ENCODE measurements around the gene PANX3. TPM values are rescaled to one million over a fixed set of nuclear protein-coding genes. Genes with fewer than 3 reads are reported as not detected.
A peak's percentile ranks its signal among the peaks of the same experiment; 100 is the strongest.

The PANX3 gene
- total and polyA plus RNA-seq, 12 donors = not detected

DNA sequence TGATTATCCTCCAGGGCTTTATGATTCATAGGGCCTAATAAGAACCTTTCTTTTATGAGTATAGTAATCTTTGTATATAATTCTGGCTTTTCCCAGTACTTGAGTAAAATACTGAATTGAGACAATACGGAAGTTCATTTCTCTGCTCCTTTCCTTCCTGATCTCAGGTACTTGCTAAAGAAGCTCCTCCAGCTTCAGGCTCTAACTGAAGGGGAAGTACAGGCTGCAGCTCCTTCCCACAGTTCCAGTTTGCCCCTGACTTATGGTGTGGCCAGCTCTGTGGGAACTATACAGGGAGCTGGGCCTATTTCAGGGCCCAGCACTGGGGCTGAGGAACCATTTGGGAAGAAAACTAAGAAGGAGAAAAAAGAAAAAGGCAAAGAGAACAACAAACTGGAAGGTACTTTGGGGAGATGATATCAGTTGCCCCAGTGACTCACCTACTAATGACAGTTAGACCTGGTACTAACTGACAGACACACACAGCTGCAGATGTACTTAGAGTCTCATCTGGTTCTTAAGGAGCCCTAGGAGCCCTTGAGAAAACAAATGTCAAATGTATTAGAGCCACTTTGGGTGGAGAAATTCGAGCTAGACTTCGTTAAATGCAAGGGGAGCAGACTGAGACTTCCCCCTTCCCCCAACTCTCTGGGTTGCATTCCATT is 14.4 kb downstream of the PANX3 start:
- WGBS, 2 donors = 97 to 98% methylated on average over 3 of the region's 3 CpGs
- peaks cover 0 to 65% (median 31%) of the 10 kb centered on the region in 9 donors for H3K36me3 ChIP-seq

GRCh38 chr11:124627546-124627945 is 16.3 kb downstream of the PANX3 start:
- WGBS, 2 donors = 93 to 94% methylated on average over 5 of the region's 5 CpGs
- H3K36me3 ChIP-seq = peaks cover 0 to 84% (median 50%) of the 10 kb centered on the region in 9 donors
- H3K27me3 ChIP-seq = no peaks in the 10 kb centered on the region
- ATAC-seq (no peak), DNase-seq (no peak)
- no peak overlapping the region for H3K27ac ChIP-seq
- no peaks in the 10 kb centered on the region for H3K9me3 ChIP-seq
- H3K4me3 ChIP-seq = no peak overlapping the region
- intact Hi-C loops (cut with DNase I) = no loop called here
- H3K4me1 ChIP-seq = peaks cover 0 to 26% (median 20%) of the 10 kb centered on the region in 9 donors
- TF ChIP-seq, protein P1, sequence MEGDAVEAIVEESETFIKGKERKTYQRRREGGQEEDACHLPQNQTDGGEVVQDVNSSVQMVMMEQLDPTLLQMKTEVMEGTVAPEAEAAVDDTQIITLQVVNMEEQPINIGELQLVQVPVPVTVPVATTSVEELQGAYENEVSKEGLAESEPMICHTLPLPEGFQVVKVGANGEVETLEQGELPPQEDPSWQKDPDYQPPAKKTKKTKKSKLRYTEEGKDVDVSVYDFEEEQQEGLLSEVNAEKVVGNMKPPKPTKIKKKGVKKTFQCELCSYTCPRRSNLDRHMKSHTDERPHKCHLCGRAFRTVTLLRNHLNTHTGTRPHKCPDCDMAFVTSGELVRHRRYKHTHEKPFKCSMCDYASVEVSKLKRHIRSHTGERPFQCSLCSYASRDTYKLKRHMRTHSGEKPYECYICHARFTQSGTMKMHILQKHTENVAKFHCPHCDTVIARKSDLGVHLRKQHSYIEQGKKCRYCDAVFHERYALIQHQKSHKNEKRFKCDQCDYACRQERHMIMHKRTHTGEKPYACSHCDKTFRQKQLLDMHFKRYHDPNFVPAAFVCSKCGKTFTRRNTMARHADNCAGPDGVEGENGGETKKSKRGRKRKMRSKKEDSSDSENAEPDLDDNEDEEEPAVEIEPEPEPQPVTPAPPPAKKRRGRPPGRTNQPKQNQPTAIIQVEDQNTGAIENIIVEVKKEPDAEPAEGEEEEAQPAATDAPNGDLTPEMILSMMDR (IDR thresholded peaks at IDR 0.05) = no peak

More for the DNA sequence above, 14.4 kb downstream of the PANX3 start:
- intact Hi-C loops (cut with DNase I) = no loop called here
- H3K27me3 ChIP-seq = no peaks in the 10 kb centered on the region
- H3K9me3 ChIP-seq = no peaks in the 10 kb centered on the region
- DNase-seq (no peak), ATAC-seq (no peak)
- H3K4me1 ChIP-seq = peaks cover 0 to 32% (median 27%) of the 10 kb centered on the region in 9 donors
- H3K4me3 ChIP-seq = no peak overlapping the region
- no peak overlapping the region for H3K27ac ChIP-seq
- TF ChIP-seq, protein P1 (IDR thresholded peaks at IDR 0.05) = no peak

- H3K9me3 ChIP-seq = no peaks in the 10 kb centered on the region
- intact Hi-C loops (cut with DNase I) = no loop called here
- TF ChIP-seq, protein P1 (IDR thresholded peaks at IDR 0.05) = no peak
- 84 to 88% methylated on average over 4 of the region's 4 CpGs for WGBS, 2 donors
- H3K27ac ChIP-seq = no peak overlapping the region
- no peaks in the 10 kb centered on the region for H3K27me3 ChIP-seq
- H3K4me3 ChIP-seq = no peak overlapping the region
- ATAC-seq (no peak), DNase-seq (no peak)
- H3K4me1 ChIP-seq = peaks cover 0 to 9% (median 4%) of the 10 kb centered on the region in 9 donors
- H3K36me3 ChIP-seq = peaks cover 0 to 100% (median 59%) of the 10 kb centered on the region in 9 donors
Observed at GRCh38 chr11:124629961-124630360, 18.7 kb downstream of the PANX3 start.

- H3K36me3 ChIP-seq = peaks cover 0 to 100% (median 56%) of the 10 kb centered on the region in 9 donors
- H3K27me3 ChIP-seq = no peaks in the 10 kb centered on the region
- no peak overlapping the region for H3K27ac ChIP-seq
- no peak for DNase-seq
- H3K4me1 ChIP-seq = no peaks in the 10 kb centered on the region
- 92 to 95% methylated on average over 1 of the region's 1 CpG for WGBS, 2 donors
- intact Hi-C loops (cut with DNase I) = no loop called here
- no peak overlapping the region for H3K4me3 ChIP-seq
- H3K9me3 ChIP-seq = no peaks in the 10 kb centered on the region
- TF ChIP-seq, protein P1 (IDR thresholded peaks at IDR 0.05) = peak in 3 of 9 donors; percentile 7 to 16 (median 14)
- ATAC-seq = no peak
Observed at GRCh38 chr11:124633355-124633754, 22.1 kb downstream of the PANX3 start.

Measured in heart right ventricle (tissue), 16 donors.